ENCODE measurements around the gene UROD. TPM values are rescaled to one million over a fixed set of nuclear protein-coding genes. Genes with fewer than 3 reads are reported as not detected.

The UROD gene
- 182 and 195 TPM in 2 replicates for total RNA-seq

DNA sequence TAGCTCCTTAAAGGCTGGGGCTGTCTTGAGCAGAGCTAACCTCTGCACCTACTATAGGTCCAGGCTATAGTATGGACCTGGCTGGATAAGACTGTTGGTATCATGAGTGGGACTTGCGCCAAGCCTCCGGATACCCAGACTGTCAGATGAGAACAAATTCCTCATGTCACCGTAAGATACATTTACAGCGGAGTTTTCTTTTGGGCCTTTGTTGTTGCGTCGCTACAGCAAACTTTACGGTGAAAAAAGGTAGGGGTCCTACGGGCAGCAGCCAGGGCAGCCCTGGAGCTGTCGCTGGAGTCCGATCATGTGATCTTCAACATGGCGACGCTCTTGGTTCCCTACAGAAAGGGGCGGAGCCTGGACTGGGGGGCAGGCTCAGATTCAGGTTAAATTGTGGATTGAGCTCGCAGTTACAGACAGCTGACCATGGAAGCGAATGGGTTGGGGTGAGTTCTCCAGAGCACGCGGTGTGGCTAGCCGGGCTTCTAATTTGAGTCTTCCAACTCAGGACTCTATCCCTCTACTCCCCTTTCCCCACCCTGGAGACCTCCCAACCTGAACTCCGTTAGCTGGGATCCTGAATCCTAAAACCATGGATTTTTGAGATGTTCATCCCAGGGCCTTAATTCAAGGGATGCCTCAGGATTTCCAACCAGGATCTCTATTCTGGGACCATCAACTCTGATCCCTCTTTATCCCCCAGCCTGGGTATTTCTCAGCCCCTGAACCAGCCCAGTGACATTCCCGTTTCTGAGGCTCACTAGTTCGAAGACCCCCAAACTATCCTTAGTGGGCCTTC, at the start of gene UROD:
TSS of gene UROD (plus strand) at position 418 of the 802 bp plus-strand sequence. CDS start at position 430, 12 bp downstream.

DNA sequence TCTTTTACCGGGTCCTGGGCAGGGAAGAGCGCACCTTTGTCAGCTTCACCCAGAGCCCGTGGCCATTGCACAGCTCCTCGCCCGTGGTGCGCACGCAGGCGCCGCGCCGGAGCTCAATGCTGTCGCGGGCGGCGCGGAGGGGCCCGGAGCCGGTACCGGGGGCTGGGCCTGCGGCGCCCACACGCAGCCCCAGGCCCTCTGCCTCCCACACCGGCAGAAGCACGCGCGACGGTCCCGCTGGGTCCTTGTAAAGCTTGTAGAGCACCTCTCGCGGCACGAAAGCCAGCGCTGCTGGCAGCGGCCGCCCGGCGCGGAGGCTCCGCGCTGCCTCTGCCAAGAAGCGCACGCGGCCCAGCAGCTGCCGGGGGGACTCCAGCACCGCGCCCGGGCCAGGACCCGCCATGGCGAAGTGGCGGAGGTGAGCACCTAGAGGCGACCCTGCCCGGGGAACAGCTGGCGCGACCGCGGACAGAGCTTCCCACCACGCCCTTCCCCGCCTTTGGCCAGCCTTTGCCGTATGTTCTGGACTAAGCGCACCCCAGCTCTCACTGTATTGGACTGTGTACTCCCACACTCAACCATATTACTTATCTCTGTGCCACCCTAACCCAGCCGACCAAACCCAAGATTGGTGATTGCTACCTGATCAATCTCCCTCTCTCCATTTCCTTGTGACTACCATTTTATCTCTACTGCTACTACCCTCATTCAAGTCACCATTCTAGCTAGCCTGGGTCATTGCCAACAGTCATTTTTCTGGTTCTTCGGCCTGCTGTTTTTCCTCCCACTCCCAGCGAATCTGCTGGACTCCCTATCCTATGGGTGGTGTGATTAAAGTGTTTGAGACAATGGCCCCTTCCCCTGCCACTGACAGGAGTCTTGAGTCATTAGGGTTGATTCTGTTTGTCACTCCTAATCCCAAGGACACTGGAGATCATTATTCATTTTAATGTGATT, 921 bp upstream of the UROD start, which contains the start of gene HECTD3:
TSS of gene HECTD3 (minus strand) at position 470 of the 957 bp plus-strand sequence. CDS start at position 403, 67 bp downstream.

Other genes with a start within 250 kb of the UROD start
- gene RPS8, start 236.7 kb upstream of the UROD start, total RNA-seq = 2,552 and 2,899 TPM in 2 replicates
- gene BEST4, start 224.1 kb upstream of the UROD start, total RNA-seq = under 0.01 TPM in 1 of 2 replicates, not detected in the other
- 27.1 and 37.7 TPM in 2 replicates for gene PLK3, start 211.9 kb upstream of the UROD start, total RNA-seq
- not detected in 2 replicates for gene DYNLT4, start 204.9 kb upstream of the UROD start, total RNA-seq
- gene BTBD19, start 203.7 kb upstream of the UROD start, total RNA-seq = 2.0 and 5.1 TPM in 2 replicates
- gene PTCH2, start 169.0 kb upstream of the UROD start, total RNA-seq = under 0.01 and 0.18 TPM in 2 replicates
- 39.8 and 53.7 TPM in 2 replicates for gene EIF2B3, start 25.7 kb upstream of the UROD start, total RNA-seq
- gene HECTD3, start 930 bp upstream of the UROD start, total RNA-seq = 37.2 and 43.8 TPM in 2 replicates
- 0.29 TPM in 1 of 2 replicates, not detected in the other for gene ZSWIM5, start 194.4 kb downstream of the UROD start, total RNA-seq

Measured in myometrial cell (primary cell).